Loucy (cell line): ENCODE data around the gene BNC1.

Experiments
- H2AFZ ChIP-seq: fragments of 200-600 bp; sonication (generic); 2 replicates; pipeline ENCODE4 v1.6.0; 2016; ENCODE audit warnings: antibody characterized with exemption, mild to moderate bottlenecking, low read length, moderate library complexity
- H3F3A ChIP-seq: fragments of 200-600 bp; 2 replicates; pipeline ENCODE4 v1.6.0; 2016; ENCODE audit warnings: antibody characterized with exemption, low read depth, mild to moderate bottlenecking
- H3K27me3 ChIP-seq: fragments of 200-600 bp; sonication (generic); 2 replicates; pipeline ENCODE4 v1.6.1; 2014; ENCODE audit warnings: low read length, mild to moderate bottlenecking; ENCODE audit not compliant: insufficient read depth, poor library complexity, severe bottlenecking
- H3K36me3 ChIP-seq: fragments of 200-600 bp; sonication (generic); 2 replicates; pipeline ENCODE4 v1.6.1; 2016; ENCODE audit warnings: low read length; ENCODE audit not compliant: insufficient read depth
- H3K4me1 ChIP-seq: fragments of 200-600 bp; sonication (generic); 2 replicates; pipeline ENCODE4 v1.5.1; 2014; ENCODE audit warnings: low read length, mild to moderate bottlenecking; ENCODE audit not compliant: insufficient read depth, poor library complexity, severe bottlenecking
- H3K4me2 ChIP-seq: fragments of 200-600 bp; sonication (generic); 2 replicates; pipeline ENCODE4 v1.6.0; 2014; ENCODE audit warnings: antibody characterized with exemption, low read length, low read depth, mild to moderate bottlenecking; ENCODE audit not compliant: poor library complexity, severe bottlenecking
- H3K4me3 ChIP-seq: fragments of 200-600 bp; sonication (generic); 2 replicates; pipeline ENCODE4 v1.5.1; 2014; ENCODE audit warnings: low read length, mild to moderate bottlenecking, mixed read lengths; ENCODE audit not compliant: poor library complexity, severe bottlenecking
- H3K79me2 ChIP-seq: fragments of 200-600 bp; sonication (generic); 2 replicates; pipeline ENCODE4 v1.6.1; 2014; ENCODE audit warnings: low read length; ENCODE audit not compliant: insufficient read depth
- H3K9ac ChIP-seq: fragments of 200-600 bp; sonication (generic); 2 replicates; pipeline ENCODE4 v1.6.0; 2014; ENCODE audit warnings: mild to moderate bottlenecking, low read depth, low read length, moderate library complexity; ENCODE audit not compliant: poor library complexity, severe bottlenecking
- H3K9me2 ChIP-seq: fragments of 200-600 bp; sonication (generic); replicated peaks from 2 replicates; pipeline ENCODE4 v1.6.1; 2016; ENCODE audit warnings: low read depth, low read length, mixed read lengths
- H3K9me3 ChIP-seq: fragments of 200-600 bp; sonication (generic); 2 replicates; pipeline ENCODE4 v1.6.1; 2014; ENCODE audit warnings: mild to moderate bottlenecking, antibody characterized with exemption, low read length, low read depth; ENCODE audit not compliant: insufficient read depth
- H4K20me1 ChIP-seq: fragments of 200-600 bp; sonication (generic); 2 replicates; pipeline ENCODE4 v1.6.0; 2014; ENCODE audit warnings: antibody characterized with exemption, low read length, mild to moderate bottlenecking; ENCODE audit not compliant: insufficient read depth, poor library complexity, severe bottlenecking
- CTCF ChIP-seq: fragments of 200-600 bp; sonication (generic); conservative IDR thresholded peaks from 2 replicates; pipeline ENCODE4 v1.5.1; 2014; ENCODE audit warnings: mild to moderate bottlenecking, antibody characterized with exemption, low read length
- EZH2phosphoT487 ChIP-seq: fragments of 200-600 bp; IDR thresholded peaks from 2 replicates; pipeline ENCODE4 v1.6.1; 2018; ENCODE audit warnings: antibody characterized with exemption, mild to moderate bottlenecking, moderate library complexity, borderline replicate concordance

Gene BNC1

GRCh38 chr15:83305704-83306291 lies 21.3 kb upstream of the BNC1 start:
- TF ChIP-seq CTCF, result no peak
- Histone ChIP-seq H3K9me2 (no peaks in the 10 kb centered on the region), H3K79me2 (no peaks in the 10 kb centered on the region), H4K20me1 (no peaks in the 10 kb centered on the region), H3K27me3 (no peaks in the 10 kb centered on the region), H3K4me1 (no peaks in the 10 kb centered on the region), H3K4me2 (no peak overlapping the region), H3K9me3 (no peaks in the 10 kb centered on the region), H3K4me3 (no peak overlapping the region), H3K36me3 (no peaks in the 10 kb centered on the region), H3F3A (no peaks in the 10 kb centered on the region), H3K9ac (no peak overlapping the region), H2AFZ (no peak overlapping the region)

GRCh38 chr15:83304861-83305703 lies 20.6 kb upstream of the BNC1 start:
- no peaks in the 10 kb centered on the region for H3F3A ChIP-seq
- no peaks in the 10 kb centered on the region for H3K9me2 ChIP-seq
- H2AFZ ChIP-seq, result no peak overlapping the region
- H3K27me3 ChIP-seq, result no peaks in the 10 kb centered on the region
- H4K20me1 ChIP-seq, result no peaks in the 10 kb centered on the region
- H3K36me3 ChIP-seq, result no peaks in the 10 kb centered on the region
- H3K4me2 ChIP-seq, result no peak overlapping the region
- no peaks in the 10 kb centered on the region for H3K79me2 ChIP-seq
- H3K9ac ChIP-seq, result no peak overlapping the region
- H3K9me3 ChIP-seq, result no peaks in the 10 kb centered on the region
- H3K4me3 ChIP-seq, result no peak overlapping the region
- no peaks in the 10 kb centered on the region for H3K4me1 ChIP-seq
- TF ChIP-seq EZH2phosphoT487, result no peak
- no peak for TF ChIP-seq CTCF

- no peaks in the 10 kb centered on the region for H3K79me2 ChIP-seq
- H3K4me1 ChIP-seq, result no peaks in the 10 kb centered on the region
- H3K9me3 ChIP-seq, result no peaks in the 10 kb centered on the region
- H3K4me3 ChIP-seq, result no peak overlapping the region
- no peak overlapping the region for H2AFZ ChIP-seq
- no peak overlapping the region for H3K9ac ChIP-seq
- H3F3A ChIP-seq, result no peaks in the 10 kb centered on the region
- H4K20me1 ChIP-seq, result no peaks in the 10 kb centered on the region
- H3K36me3 ChIP-seq, result no peaks in the 10 kb centered on the region
- H3K4me2 ChIP-seq, result no peak overlapping the region
- H3K27me3 ChIP-seq, result no peaks in the 10 kb centered on the region
- no peaks in the 10 kb centered on the region for H3K9me2 ChIP-seq
- TF ChIP-seq EZH2phosphoT487 (no peak), CTCF (no peak)
Measured at GRCh38 chr15:83303535-83303934, 19.1 kb upstream of the BNC1 start.
